H9 (cell line): ENCODE results near the gene PRR29. TPM values are rescaled to one million over a fixed set of nuclear protein-coding genes. Genes with fewer than 3 reads are reported as not detected.

Experiments
- DNase-seq: peaks from one replicate; pipeline ENCODE4 v3.0.0-alpha.2; 2017
- H2AFZ ChIP-seq: one replicate; pipeline ENCODE4 v1.6.1; 2013; ENCODE audit warnings: mild to moderate bottlenecking, low read length, control low read depth, moderate library complexity
- H2AK5ac ChIP-seq: 2 replicates; pipeline ENCODE4 v1.6.1; 2013; ENCODE audit warnings: low read length, control low read depth, mixed read lengths; ENCODE audit not compliant: insufficient read length
- H2BK120ac ChIP-seq: one replicate; pipeline ENCODE4 v1.6.1; 2013; ENCODE audit warnings: low read depth, mild to moderate bottlenecking, low read length, control low read depth, inconsistent platforms; ENCODE audit not compliant: poor library complexity, severe bottlenecking
- H2BK12ac ChIP-seq: 2 replicates; pipeline ENCODE4 v1.6.1; 2013; ENCODE audit warnings: low read length, control low read depth, mixed read lengths, low read depth; ENCODE audit not compliant: insufficient read length
- H2BK15ac ChIP-seq: 2 replicates; pipeline ENCODE4 v1.6.1; 2013; ENCODE audit warnings: low read depth, low read length, control low read depth
- H2BK20ac ChIP-seq: one replicate; pipeline ENCODE4 v1.6.1; 2013; ENCODE audit warnings: low read depth, mild to moderate bottlenecking, low read length, control low read depth, inconsistent platforms; ENCODE audit not compliant: poor library complexity, severe bottlenecking
- H2BK5ac ChIP-seq: 2 replicates; pipeline ENCODE4 v1.6.1; 2013; ENCODE audit warnings: low read length, control low read depth, mixed read lengths; ENCODE audit not compliant: insufficient read length
- H3K14ac ChIP-seq: 2 replicates; pipeline ENCODE4 v1.6.1; 2013; ENCODE audit warnings: low read length, control low read depth; ENCODE audit not compliant: insufficient read depth
- H3K18ac ChIP-seq: 2 replicates; pipeline ENCODE4 v1.6.1; 2013; ENCODE audit warnings: low read depth, mild to moderate bottlenecking, mixed read lengths, low read length, control low read depth; ENCODE audit not compliant: insufficient read length
- H3K23ac ChIP-seq: 2 replicates; pipeline ENCODE4 v1.6.1; 2013; ENCODE audit warnings: low read length, control low read depth, mixed read lengths, low read depth; ENCODE audit not compliant: insufficient read length
- H3K23me2 ChIP-seq: 2 replicates; pipeline ENCODE4 v1.6.1; 2013; ENCODE audit warnings: low read depth, mild to moderate bottlenecking, mixed read lengths, low read length, control low read depth; ENCODE audit not compliant: insufficient read length, poor library complexity, severe bottlenecking
- H3K27ac ChIP-seq: 2 replicates; pipeline ENCODE4 v1.5.1; 2013; ENCODE audit warnings: low read length, control low read depth, mixed read lengths, low read depth; ENCODE audit not compliant: insufficient read length
- H3K27me3 ChIP-seq: 2 replicates; pipeline ENCODE4 v1.6.1; 2013; ENCODE audit warnings: low read length, control low read depth, inconsistent platforms; ENCODE audit not compliant: insufficient read depth
- H3K4ac ChIP-seq: 2 replicates; pipeline ENCODE4 v1.6.1; 2013; ENCODE audit warnings: low read depth, mild to moderate bottlenecking, control low read depth, inconsistent platforms, low read length, moderate library complexity
- H3K4me1 ChIP-seq: 2 replicates; pipeline ENCODE4 v1.6.1; 2013; ENCODE audit warnings: low read length, control low read depth, inconsistent platforms; ENCODE audit not compliant: insufficient read depth
- H3K4me2 ChIP-seq: 2 replicates; pipeline ENCODE4 v1.6.1; 2013; ENCODE audit warnings: low read length, control low read depth, mixed read lengths; ENCODE audit not compliant: insufficient read length, insufficient read depth
- H3K56ac ChIP-seq: 2 replicates; pipeline ENCODE4 v1.6.1; 2013; ENCODE audit warnings: low read depth, mild to moderate bottlenecking, mixed read lengths, low read length, control low read depth; ENCODE audit not compliant: insufficient read length
- H3K79me1 ChIP-seq: 2 replicates; pipeline ENCODE4 v1.6.1; 2013; ENCODE audit warnings: low read depth, mild to moderate bottlenecking, moderate library complexity, low read length, control low read depth, inconsistent platforms; ENCODE audit not compliant: insufficient read depth, poor library complexity, severe bottlenecking
- H3K79me2 ChIP-seq: 2 replicates; pipeline ENCODE4 v1.6.1; 2013; ENCODE audit warnings: low read length, control low read depth, inconsistent platforms; ENCODE audit not compliant: insufficient read depth
- H3K9ac ChIP-seq: 2 replicates; pipeline ENCODE4 v1.6.1; 2013; ENCODE audit warnings: low read length, control low read depth, mixed read lengths; ENCODE audit not compliant: insufficient read length; ENCODE audit errors: extremely low read depth
- H3K9me3 ChIP-seq: one replicate; pipeline ENCODE4 v1.6.1; 2013; ENCODE audit warnings: low read depth, low read length, inconsistent platforms; ENCODE audit not compliant: control insufficient read depth
- H3T11ph ChIP-seq: one replicate; pipeline ENCODE4 v1.6.1; 2013; ENCODE audit warnings: mild to moderate bottlenecking, low read length, control low read depth, inconsistent platforms
- H4K20me1 ChIP-seq: one replicate; pipeline ENCODE4 v1.6.1; 2013; ENCODE audit not compliant: control insufficient read depth, insufficient read length, insufficient read depth
- H4K5ac ChIP-seq: 2 replicates; pipeline ENCODE4 v1.6.1; 2013; ENCODE audit warnings: low read depth, mild to moderate bottlenecking, mixed read lengths, low read length, control low read depth; ENCODE audit not compliant: insufficient read length
- H4K8ac ChIP-seq: replicated peaks from 2 replicates; pipeline ENCODE4 v1.6.1; 2013; ENCODE audit warnings: low read length, control low read depth, mixed read lengths, low read depth; ENCODE audit not compliant: insufficient read length
- H4K91ac ChIP-seq: 2 replicates; pipeline ENCODE4 v1.6.1; 2013; ENCODE audit warnings: low read depth, mild to moderate bottlenecking, moderate library complexity, mixed read lengths, low read length, control low read depth; ENCODE audit not compliant: insufficient read length
- H3K27ac Mint-ChIP-seq, 3 experiments: 2 replicates in 2 of 3; 3 replicates in 1 of 3; pipeline ENCODE4 v1.8.0; 2020 to 2021; ENCODE audit warnings: mixed read lengths in 3 of 3, mild to moderate bottlenecking in 1 of 3, moderate library complexity in 1 of 3
- H3K27me3 Mint-ChIP-seq: 2 replicates; pipeline ENCODE4 v1.8.0; 2021; ENCODE audit warnings: low read depth, mild to moderate bottlenecking, moderate library complexity, mixed read lengths
- H3K36me3 Mint-ChIP-seq, 3 experiments: 2 replicates in 2 of 3; 3 replicates in 1 of 3; pipeline ENCODE4 v1.8.0; 2020 to 2021; ENCODE audit warnings: low read depth in 3 of 3, mixed read lengths in 3 of 3; ENCODE audit not compliant: insufficient read depth in 1 of 3
- H3K4me1 Mint-ChIP-seq, 2 experiments: 2 replicates each; pipeline ENCODE4 v1.8.0; 2020; ENCODE audit warnings: mixed read lengths in 2 of 2
- H3K4me3 Mint-ChIP-seq, 2 experiments: 2 replicates in 1 of 2; 3 replicates in 1 of 2; pipeline ENCODE4 v1.8.0; 2020 to 2021; ENCODE audit warnings: mild to moderate bottlenecking in 2 of 2, mixed read lengths in 2 of 2, moderate library complexity in 1 of 2
- H3K9me3 Mint-ChIP-seq, 2 experiments: 2 replicates in 1 of 2; 3 replicates in 1 of 2; pipeline ENCODE4 v1.8.0; 2020; ENCODE audit warnings: mild to moderate bottlenecking in 2 of 2, mixed read lengths in 2 of 2, moderate library complexity in 1 of 2
- CTCF ChIP-seq: fragments of 200-600 bp; sonication (generic); conservative IDR thresholded peaks from 3 replicates; pipeline ENCODE4 v1.8.0; 2021; ENCODE audit warnings: antibody characterized with exemption, mild to moderate bottlenecking
- WGBS: extraction: QIAGEN DNeasy Blood & Tissue Kit; methylation state at CpG from one replicate; pipeline ENCODE4 v1.1.7; 2013; ENCODE audit warnings: missing lambda C conversion rate, low lambda C conversion rate, mixed read lengths; ENCODE audit not compliant: insufficient read length; ENCODE audit errors: extremely low coverage; 5-methylcytosine and 5-hydroxymethylcytosine counted together
- total RNA-seq: library from RNA; stranded (reverse); gene quantifications from 2 replicates; pipeline ENCODE4 v1.2.1, GENCODE V29; 2021

The PRR29 gene
- total RNA-seq, 1 experiment from 2014 or later, result 0.87 TPM

GRCh38 chr17:63967953-63968352 is 30.2 kb upstream of the PRR29 start:
- TF ChIP-seq CTCF, result no peak
- no peak overlapping the region for H3K56ac ChIP-seq

More at GRCh38 chr17:63967953-63968352, 30.2 kb upstream of the PRR29 start:
- Mint-ChIP-seq H3K4me3 (no peak overlapping the region), H3K36me3 (no peaks in the 10 kb centered on the region), H3K27ac (no peak overlapping the region), H3K27me3 (peaks cover 4% of the 10 kb centered on the region; the same call in 1 of the 2 replicates), H3K4me1 (peaks cover under 1 to 1% of the 10 kb centered on the region in 2 experiments), H3K9me3 (no peaks in the 10 kb centered on the region; a peak in 1 of 5 replicates)
- Histone ChIP-seq H3K4me1 (no peaks in the 10 kb centered on the region), H3K23me2 (peaks cover 3% of the 10 kb centered on the region), H2AK5ac (no peak overlapping the region), H2AFZ (no peak overlapping the region), H4K20me1 (no peaks in the 10 kb centered on the region), H3K79me2 (no peaks in the 10 kb centered on the region), H3K23ac (no peak overlapping the region), H4K5ac (no peak overlapping the region), H3K27me3 (no peaks in the 10 kb centered on the region), H3K9ac (no peak overlapping the region), H3K79me1 (no peaks in the 10 kb centered on the region), H4K8ac (no peak overlapping the region), H3K14ac (no peak overlapping the region), H2BK20ac (no peak overlapping the region), H2BK12ac (no peak overlapping the region), H3K18ac (no peak overlapping the region), H4K91ac (no peak overlapping the region), H3K9me3 (no peaks in the 10 kb centered on the region), H2BK120ac (no peak overlapping the region), H3K27ac (no peak overlapping the region), H3K4ac (no peak overlapping the region), H3T11ph (no peak overlapping the region), H2BK15ac (no peak overlapping the region), H3K4me2 (no peak overlapping the region), H2BK5ac (no peak overlapping the region)
- DNase-seq, result no peak
- no CpG with 5 or more reads among the region's 19 CpGs for WGBS
